Heart left ventricle (tissue), 13 donors: ENCODE measurements around the gene TLCD5.

ENCODE experiments used
- CTCF ChIP-seq, 12 donors: fragments of 200-600 bp; sonication (generic) in 4 of 12; IDR thresholded peaks; one replicate each; pipeline versions ENCODE4 v1.5.0 to v1.8.0; 2018 to 2022; ENCODE audit warnings: antibody characterized with exemption in 12 of 12, mild to moderate bottlenecking in 5 of 12
- POLR2A ChIP-seq, 2 donors: fragments of 450-650 bp; IDR thresholded peaks; one replicate each; pipeline ENCODE4 v1.6.1; 2017; ENCODE audit warnings: antibody characterized with exemption in 2 of 2, mild to moderate bottlenecking in 2 of 2, moderate library complexity in 2 of 2
- donor health status: ischemic (EF 13 %, LVEDD 7.1; RV severe dilation, severe dysfunction).
- donor health status: DM: no; HTN: yes; CAD: no.
- donor health status: DM: no; HTN: no; CAD: no.
- donor health status: ischemic (EF 25% LVEDD 6.9; RV normal size, moderate dysfunction).
- donor health status: ischemic (EF 25% LVEDD 5.7; RV mildly dilated, moderate dysfunction).
- donor health status: ischemic (EF 35%, LVEDD 5.7; RV mildly dilated, moderate dysfunction).
- donor health status: nonischemic (EF 11% LVEDD 7.7; RV severe dilation, severe dysfunction).
- donor health status: DM: yes; HTN: yes; CAD: no.
- donor health status: PGD.
- donor health status: ischemic (EF 29% LVEDD 5.4; RV normal size, mild dysfunction).
- donor health status: nonischemic (EF 23%, LVEDD 6.1; RV moderate dilation, normal function).

DNA sequence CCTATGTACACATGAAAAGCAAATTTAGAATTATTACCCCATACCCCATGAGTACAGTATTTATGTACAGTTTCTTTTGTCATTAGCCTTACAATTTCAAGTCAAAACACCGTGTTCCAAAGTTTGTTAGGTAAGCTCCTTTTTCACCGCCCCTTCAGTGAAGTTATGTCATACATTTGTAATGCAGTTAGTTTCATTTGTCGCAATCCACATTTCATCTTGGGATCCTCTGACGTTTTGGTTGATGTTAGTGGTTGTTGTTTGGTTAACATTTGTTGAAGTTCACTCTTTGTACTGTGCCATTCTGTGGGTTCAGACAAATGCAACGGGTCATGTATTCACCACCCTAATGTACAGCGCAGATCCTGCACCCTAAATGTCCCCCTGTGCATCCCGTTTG is 56.3 kb downstream of the TLCD5 start:
- TF ChIP-seq CTCF (IDR thresholded peaks at IDR 0.05) (no peak), POLR2A (IDR thresholded peaks at IDR 0.05) (no peak)
